GM21529 (cell line): ENCODE data around the gene TMTC1.
"Not testable (repeated sequence)": the region's sequence is repeated elsewhere in the genome, so short reads cannot be mapped to it uniquely, and the experiment has no call there.

Source experiments
- ATAC-seq: cut with Tn5 transposase; IDR thresholded peaks from one replicate; pipeline ENCODE4 v1.9.1; 2021; ENCODE audit not compliant: unreplicated experiment

TMTC1 gene

DNA sequence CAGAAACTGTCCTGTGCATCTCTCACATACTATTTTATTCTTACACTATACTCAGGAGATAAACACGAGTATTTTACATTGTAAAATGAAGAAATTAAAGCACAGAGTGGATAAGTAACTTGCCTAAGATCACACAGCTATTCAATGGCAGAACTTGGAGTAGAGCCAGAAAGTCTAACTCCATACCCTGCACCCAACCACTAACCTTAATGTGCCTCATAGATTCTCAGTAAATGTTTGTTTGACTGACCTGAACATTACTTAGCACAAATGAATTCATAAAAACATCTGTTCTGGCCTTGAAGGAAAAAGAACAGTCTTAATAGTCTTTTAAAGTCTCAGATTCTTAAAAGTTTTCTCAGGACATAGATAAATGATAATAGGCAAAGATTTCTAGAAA is 202.8 kb downstream of the TMTC1 start:
- ATAC-seq = no peak

DNA sequence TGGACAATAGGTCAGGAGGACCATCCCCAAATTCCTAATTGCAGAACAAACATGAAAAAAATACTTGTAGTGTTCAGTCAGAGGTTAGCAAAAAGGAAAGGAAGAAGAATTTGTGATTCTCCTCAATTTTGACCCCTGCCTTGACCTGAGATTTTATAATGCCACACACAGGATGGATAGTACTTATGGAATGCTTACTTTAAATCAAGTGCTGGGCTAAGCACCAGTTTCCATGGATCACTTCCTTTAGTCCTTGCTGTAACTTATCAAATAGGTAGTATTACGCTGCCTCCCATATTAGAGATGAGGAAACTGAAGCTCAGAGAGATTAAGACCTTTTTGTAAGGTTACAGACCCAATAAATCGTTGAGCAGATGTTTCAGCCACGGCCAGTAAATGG is 205.0 kb downstream of the TMTC1 start:
- ATAC-seq = no peak

DNA sequence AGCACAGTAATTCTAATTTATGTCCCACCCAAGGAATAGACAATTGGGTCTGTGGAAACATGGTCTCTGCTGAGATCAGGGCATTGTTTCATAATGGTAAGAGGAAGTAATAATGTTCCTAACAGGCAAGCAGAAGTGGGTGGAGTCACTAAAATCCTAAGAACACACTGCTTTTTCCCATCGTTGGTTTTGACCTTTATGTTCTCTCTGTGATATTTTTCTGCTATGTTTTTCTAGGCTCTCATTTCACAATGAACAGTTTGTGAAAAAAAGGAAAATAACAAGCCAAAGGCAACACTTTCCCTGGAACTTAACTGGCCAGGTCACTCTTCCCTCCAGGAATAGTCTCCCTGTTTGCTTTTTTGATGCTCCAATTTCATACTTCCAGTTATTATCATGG is 205.7 kb downstream of the TMTC1 start:
- no peak for ATAC-seq

DNA sequence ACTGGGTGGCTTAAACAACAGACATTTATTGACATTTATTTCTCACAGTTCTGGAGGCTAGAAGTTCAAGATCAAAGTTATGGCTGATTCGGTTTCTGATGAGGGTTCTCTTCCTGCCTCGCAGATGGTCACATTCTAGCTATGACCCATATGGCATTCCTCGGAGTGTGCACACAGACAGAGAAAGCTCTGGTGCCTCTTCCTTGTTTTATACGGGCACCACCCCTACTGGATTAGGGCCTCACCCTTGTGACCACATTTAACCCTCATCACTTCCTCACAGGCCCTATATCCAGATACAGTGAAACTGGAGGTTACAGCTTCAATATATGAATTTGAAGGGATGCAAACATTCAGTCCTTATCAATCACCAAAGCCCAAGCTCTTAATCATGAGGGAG is 209.2 kb downstream of the TMTC1 start:
- ATAC-seq = no peak

DNA sequence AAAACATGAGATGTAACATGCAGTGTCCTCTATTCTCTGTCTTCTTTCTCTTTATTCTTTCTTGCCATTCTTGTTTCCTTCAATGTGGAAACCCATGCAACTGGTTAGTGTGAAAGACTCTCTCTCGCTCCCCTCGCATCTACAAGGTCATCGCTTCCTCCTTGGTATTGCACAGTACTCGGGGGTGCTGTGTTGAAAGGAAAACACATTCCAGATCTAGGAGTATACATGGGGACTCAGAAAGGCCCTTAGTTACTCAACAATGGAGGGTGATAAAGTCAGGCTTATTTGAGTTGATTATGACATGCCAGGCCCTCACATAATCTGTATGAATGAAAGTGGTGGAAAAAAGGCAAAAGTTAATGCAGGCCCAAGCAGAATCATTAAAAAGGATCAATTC is 210.8 kb downstream of the TMTC1 start:
- no peak for ATAC-seq

GRCh38 chr12:29572464-29572863 is 211.3 kb downstream of the TMTC1 start:
- ATAC-seq = no peak

DNA sequence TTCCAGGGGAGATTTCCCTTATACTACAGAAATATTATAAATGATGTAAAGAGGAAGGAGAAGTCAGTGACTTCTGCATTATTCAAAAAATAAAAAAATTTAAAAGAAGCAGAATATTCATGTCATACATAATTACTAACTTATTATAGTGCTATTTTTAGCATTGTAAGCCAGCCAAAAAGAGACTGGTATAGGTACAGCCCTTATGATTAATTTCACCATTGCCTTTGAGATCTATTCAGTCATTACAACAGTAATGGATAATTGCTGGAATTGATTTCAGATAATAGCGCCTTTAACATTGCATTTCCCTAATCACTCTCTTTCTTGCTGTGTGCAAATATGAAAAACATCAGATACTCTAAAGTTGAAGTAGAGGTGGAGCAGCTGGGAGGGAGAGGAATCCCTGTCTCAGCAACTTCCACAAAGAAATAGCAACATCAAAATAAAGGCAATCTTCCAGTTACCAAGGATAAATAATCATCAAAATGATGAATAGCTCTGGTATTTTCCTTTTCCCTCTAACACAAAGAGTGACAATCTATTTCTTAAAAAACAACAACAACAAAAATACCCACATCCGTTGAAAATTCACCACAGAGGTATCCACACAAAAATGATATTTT is 214.5 kb downstream of the TMTC1 start:
- ATAC-seq = no peak

DNA sequence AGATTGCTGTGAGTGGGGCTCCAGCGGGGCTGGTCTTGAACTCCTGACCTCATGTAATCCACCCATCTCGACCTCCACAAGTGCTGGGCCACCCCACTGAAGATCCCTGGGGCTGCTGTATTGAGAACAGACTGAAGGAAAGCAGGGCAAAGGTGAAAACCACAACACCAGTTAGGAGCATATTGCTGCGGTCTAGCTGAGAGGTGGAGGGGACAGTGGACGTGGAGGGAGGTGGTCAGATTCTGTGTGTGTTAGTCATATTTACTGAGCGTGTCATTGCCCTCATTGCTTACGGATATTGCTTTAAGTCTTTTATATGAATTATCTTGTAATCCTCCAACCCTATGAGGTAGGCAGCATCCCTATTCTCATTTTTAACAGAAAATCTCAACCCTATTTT is 217.3 kb downstream of the TMTC1 start:
- no peak for ATAC-seq

DNA sequence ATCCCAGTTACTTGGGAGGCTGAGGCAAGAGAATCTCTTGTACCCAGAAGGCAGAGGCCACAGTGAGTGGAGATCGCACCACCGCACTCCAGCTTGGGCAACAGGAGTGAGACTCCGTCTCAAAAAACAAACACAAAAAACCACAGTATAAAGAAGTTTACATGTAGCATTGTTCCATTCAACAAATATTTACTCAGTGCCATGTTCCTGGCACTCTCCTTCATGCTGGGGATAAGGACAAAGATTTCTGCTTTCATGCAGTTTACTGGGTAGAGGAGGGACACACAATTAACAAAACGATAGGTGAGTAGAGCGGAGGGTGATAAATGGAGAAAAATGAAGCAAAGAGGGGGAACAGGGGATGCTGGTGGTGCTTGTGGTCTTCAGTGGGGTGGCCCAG is 218.0 kb downstream of the TMTC1 start:
- no peak for ATAC-seq

DNA sequence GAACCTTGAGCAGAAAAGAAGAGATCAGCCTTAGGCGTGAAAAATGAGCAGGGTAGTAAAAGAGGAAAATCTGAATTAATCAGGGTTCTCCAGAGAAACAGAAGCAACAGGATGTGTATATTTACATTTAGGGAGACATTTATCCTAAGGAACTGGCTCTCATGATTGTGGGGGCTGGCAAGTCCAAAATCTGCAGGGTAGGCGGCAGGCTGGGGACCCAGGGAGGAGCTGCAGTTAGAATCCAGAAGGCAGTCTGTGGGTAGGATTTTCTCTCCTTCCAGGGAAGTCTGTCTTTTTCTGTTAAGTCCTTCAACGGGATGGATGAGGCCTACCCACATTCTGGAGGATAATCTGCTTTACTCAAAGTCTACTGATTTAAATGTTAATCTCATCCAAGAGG is 218.8 kb downstream of the TMTC1 start:
- ATAC-seq = no peak

- ATAC-seq = peak; percentile 47
Observed at GRCh38 chr12:29563636-29564035, 220.1 kb downstream of the TMTC1 start.

GRCh38 chr12:29563071-29563470 is 220.7 kb downstream of the TMTC1 start:
- no peak for ATAC-seq

DNA sequence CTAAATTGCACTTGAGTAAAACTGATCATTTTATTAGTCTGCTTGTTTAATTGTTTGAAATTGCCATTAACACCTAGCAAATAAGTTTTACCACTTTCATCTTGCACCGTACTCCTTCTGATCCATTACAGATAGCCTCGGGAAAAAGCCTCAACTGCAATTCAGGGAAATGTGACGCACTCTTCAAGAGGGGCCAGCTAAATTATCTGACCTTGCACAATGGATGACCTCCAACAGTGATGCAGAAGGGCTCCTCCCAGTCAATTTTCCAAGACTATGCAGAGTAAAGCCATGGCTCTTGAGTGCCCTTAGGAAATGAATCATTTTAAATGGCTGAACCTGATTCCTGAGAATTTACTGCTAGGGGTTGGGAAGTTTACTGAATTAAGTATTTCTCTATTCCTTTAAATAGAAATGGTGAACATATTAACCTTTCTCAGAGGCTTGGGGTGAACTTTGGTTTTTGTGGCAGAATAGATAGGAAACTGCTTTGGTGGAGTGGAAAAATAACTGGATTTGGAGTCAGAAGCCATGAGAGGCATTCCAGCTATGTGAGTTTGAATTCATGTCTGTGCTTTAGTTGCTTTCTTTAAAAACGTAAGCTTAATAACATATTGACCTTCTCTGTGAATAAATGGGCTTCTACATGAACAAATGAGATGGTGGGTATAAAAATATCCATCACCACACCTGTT is 221.5 kb downstream of the TMTC1 start:
- no peak for ATAC-seq

DNA sequence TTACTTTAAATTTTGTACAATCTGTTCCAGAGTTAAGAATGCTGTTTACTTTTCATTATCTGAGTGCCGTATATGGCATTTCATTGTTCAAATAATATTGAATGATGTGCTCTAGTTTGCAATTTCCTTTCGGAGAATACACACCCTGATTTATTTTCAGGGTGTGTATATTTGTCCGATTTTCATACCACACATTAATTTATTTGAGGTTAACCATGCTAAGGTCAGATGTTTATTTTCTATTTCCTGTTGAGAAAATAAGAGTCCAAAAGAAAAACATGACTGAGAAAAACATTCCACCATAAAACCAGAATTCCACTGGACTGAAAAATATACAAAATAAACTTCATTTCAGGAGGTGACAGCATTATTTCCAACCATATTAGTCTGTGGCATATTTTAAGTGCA is 222.1 kb downstream of the TMTC1 start:
- ATAC-seq = no peak

DNA sequence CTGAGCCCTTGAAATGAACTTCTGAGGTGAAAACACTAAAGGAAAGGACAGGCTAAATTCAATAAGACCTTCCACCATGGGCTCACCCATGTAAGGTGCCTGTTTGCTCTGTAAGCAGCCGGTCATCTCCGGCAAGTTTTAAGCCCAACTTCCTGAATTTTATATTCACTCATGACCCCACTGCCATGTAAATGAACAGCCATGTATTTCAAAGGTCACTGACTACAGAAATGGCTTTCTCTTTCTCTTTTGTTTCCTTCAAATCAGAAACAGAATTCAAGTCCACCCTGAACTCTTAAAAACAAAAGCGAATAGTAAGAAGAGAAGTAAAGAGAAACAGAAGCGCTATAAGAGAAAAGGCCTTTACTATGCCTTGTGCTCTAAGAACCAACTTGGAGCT is 224.5 kb downstream of the TMTC1 start:
- ATAC-seq = no peak

- no peak for ATAC-seq
Observed at GRCh38 chr12:29556363-29556762, 227.4 kb downstream of the TMTC1 start.

- not testable (repeated sequence) for ATAC-seq
Observed at GRCh38 chr12:29555451-29555850, 228.3 kb downstream of the TMTC1 start.

DNA sequence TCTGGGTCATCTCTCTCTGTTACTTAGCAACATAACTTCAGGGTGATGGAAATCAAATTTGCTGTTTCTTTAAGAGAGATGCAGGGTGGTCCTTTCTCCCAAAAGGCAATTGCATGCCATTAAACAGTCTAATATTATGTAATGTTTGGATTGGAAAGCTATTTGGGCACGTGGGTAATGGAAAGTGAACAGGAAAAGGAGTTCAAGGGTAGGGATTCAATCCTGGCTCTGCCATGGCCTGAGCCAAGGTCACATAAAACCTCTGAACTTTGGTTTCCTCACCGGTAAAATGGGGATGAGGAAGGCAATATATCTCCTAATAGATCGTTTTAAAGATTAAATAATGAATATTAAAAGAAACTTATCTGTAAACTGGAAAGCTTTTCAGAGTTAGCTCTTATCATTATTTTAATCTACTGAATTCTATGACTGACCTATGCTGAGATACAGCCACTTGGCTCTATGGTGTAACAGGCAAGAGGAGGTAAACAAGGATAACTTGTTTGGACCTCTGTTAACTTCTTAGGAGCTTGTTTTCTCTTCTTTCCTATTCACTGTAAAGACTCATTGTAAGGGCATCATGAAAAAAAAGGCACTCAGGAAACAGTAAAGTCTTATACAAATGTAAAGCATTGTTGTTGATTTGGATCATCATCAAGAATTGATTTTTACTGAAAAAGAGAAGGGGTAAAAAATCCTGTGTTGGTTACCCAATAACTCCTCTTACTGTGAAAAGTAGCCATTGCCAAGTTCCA is 230.6 kb downstream of the TMTC1 start:
- ATAC-seq = no peak

DNA sequence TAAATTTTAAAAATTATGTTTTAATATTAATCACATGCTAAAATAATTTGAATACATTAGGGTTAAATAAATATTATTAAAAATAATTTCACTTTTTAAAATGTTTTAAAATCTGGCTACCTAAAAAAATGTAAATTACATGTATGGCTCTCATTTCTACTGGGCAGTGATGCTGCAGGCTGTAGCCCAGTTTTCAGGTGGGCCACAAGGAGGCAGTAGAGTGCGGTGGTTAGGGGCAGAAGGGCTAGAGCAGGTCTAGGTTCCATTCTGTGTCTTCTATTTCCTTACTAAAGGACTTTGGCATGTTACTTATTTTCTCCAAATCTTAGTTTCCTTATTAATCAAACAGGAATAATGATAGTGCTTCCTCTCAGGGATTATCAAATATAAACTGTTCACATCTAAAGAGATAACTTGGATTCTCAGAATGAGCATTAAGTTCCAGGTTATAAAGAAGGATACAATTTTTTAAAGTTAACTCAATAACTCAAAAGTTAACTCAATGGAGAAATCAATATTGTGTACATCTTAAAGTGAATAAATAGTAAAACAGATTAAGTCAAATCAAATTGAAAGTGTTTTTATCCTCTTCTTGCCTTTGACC is 231.3 kb downstream of the TMTC1 start:
- ATAC-seq = peak; percentile 98

DNA sequence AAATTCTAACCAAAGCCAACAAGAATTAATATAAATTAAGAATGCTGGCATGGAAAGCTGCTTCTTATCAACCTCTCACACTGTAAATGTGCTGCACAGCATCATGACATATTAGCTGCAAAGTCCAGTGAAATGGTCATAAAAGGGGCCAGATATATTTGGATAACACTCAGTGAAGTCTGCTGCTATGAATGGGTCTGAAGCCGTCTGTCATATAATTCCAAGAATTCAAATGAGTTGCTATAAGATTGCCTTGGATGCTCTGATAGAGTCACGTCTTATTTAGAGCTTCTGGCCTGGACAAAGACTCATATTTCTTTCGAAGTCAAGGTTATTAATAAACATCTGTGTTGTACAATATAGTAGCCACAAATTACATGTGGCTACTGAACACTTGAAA is 231.9 kb downstream of the TMTC1 start:
- no peak for ATAC-seq

DNA sequence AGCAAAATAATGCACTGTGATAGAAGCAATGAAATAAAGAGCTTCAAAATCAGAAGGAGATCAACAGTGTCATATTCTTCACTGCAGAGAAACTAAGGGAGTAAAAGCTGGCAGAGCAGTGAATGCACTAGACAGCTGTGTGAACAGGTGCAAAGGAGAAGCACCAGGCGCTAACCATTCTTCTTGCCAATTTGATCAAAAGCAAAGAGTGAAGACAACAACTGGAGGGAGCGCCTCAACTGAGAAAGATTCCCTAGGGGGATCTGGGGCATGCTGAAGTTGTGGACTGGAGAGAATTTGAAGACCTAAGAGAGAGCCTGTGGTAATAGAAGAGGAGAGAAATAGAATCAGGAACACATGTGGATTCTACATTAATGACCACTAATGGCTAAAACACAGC is 235.9 kb downstream of the TMTC1 start:
- no peak for ATAC-seq

DNA sequence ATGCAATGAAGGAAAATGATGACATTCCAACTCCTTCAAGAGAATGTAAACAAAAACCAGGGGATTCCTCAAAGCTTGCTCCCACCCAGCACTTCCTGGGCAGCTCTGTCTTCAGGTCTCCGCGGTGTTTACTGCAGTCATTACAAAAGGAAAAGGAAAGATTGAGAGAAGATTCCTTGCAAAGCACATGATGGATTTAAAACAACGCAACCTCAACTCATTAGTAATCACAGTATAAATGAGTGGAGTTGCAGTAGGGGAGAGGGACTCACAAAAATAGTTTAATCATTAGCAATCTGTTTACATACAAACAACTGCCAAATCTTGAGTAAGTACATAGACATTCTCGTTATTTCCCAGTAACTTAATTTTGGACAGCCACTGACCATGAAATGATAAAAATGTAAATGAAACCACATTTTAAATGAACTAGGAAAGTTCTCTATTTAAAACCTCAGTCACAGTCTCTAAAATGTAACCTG is 236.6 kb downstream of the TMTC1 start:
- ATAC-seq = no peak
